HG03108 (cell line): ENCODE data around the gene OR10D3.
"Not testable (repeated sequence)": the region's sequence is repeated elsewhere in the genome, so short reads cannot be mapped to it uniquely, and the experiment has no call there.

Experiments used
- ATAC-seq: cut with Tn5 transposase; IDR thresholded peaks from one replicate; pipeline ENCODE4 v1.9.1; 2021; ENCODE audit warnings: moderate library complexity; ENCODE audit not compliant: unreplicated experiment

The OR10D3 gene

DNA sequence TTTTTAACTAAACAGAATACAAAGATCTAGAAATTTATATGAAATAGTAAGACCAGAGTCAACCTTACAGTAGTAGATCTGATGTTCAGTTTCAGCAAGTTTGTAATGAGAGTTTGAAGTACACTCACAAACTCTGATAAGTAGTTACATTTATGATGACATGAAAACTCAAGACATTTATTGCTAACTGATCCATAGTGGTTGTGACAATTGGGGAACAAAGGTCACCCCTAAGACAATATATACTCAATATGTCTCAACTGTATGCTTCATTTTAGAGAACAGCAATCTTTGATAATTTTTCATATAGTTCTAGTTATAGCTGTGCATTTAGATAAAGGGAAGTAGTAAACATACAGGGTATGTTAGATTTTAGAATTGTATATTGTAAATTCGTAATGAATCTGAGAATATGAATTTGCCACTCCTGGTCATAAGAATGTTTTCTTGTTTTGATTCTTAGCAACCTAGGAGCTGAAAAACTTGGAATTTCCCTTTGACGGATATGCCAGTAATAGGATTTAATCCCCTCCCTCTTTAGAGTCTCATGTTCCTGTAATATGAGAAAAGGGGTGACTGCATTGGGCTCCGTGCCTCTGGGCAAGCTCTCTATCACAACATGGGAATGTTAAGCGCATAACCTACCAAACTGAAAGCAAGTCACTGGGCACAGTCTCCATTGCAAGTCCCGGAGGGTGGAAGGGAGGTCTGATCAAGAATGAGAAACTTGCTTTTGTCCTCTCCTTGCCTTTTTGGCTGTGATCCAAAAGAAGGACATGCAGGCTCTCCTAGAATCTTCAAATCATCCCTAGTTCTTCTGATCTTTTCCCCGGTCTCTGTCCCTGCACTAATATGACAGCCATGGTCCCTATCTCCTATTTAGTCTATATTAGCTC is 11.4 kb downstream of the OR10D3 start:
- no peak for ATAC-seq

DNA sequence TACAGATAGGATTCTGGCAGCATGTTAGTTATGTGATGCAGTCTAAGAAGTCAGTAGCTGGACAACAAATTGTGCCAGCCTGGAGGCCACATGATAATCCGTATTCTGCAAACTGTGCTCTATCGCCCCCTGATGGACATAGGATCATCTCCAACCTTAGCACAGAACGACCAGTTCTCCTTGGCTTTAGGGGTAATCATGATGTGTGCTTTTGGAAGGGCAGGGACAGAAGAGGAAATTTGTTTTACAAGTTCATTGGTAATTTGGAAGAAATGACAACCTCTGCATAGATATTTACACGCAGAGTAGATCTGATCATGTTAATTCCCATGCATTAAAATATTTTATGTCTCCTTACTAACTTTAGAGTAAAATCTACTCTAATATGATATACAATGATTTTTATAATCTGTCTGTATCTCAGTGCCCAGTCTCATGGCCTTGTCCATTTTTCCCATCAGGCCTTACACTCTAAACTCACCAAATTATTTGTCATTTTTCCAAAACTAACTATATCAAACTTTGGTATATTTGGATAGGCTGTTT is 12.1 kb downstream of the OR10D3 start:
- peak; percentile 65 for ATAC-seq

DNA sequence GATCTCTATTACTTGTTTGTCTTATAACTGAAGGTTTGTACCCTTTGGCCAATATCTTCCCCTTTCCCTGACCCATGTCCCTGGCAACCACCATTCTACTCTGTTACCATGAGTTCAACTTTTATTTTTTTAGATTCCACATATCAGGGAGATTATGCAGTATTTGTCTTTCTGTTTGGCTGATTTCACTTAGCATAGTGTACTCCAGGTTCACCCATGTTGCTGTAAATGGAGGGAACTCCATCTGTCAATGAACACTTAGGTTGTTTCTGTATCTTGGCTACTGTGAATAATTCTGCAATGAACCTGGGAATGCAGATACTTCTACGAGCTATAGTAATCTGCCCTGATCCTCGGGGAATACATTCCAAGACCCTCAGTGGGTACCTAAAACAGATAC is 14.9 kb downstream of the OR10D3 start:
- no peak for ATAC-seq

DNA sequence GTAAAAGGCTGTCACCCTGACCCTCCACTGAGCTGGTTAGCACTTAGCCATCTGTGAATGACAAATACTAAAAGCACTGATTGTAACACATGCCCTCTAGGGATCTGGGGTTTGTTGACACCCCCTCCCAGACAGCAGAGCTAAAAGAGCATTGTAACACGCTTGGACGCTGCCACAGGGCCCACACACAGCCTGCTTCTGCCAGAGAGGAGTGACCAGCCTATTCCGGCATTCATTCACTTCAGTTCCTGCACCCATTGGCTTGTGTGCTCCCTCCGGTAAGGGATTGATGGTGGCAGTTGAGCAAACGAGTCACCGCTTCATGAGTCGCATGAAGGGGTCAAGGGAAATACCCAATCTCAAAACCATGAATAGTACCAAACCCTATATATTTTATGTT is 15.8 kb downstream of the OR10D3 start:
- no peak for ATAC-seq

DNA sequence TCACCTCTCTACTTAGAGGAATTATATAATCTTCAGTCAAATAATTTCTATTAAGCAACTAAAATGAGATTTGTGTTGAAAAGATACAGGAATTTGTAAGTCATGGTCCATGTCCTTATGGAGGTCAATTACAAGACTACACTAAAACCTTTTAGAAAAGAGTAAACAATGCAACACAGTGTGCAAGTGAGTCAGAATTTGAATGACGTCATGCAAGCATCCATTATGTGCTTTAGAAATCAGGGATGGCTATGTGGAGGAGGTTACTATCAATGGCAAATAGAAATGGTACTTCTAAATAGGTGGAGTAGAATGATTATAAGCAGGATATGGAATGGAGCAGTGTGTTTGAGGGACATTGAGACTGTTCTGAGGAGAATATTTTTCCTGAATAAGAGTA is 16.6 kb downstream of the OR10D3 start:
- ATAC-seq, result no peak

DNA sequence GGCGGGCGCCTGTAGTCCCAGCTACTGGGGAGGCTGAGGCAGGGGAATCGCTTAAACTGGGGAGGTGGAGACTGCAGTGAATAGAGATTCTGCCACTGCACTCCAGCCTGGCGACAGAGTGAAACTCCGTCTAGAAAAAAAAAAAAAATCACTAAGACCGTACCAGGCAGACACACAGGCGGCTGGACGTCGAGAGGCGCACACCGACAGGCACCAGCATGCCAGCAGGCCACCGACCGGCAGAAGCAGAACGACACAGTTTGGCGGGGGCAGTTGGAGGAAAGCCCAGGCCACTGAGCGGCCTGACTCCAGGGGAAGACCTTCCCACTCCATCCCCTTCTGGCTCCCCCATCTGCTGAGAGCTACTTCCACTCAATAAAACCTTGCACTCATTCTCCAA is 17.5 kb downstream of the OR10D3 start:
- ATAC-seq, result no peak

DNA sequence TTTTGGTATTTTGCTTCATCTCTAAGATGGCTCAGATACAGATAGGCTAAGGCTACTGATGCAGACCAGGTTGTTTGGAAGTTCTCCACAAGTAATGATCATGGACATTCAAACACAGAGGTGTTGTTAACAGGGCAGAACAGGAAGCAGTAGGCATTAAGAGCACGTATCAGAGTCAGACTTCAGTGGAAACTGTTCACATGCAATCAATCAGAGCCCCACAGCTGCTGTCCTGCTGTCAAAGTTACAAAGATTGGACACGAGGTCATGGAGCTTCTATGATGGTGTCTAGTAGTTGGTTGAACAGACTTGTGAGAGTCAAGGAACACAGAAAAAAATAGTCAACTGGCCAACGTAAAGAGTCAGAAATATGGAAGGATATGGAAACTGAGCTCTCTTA is 19.8 kb downstream of the OR10D3 start:
- ATAC-seq, result no peak

DNA sequence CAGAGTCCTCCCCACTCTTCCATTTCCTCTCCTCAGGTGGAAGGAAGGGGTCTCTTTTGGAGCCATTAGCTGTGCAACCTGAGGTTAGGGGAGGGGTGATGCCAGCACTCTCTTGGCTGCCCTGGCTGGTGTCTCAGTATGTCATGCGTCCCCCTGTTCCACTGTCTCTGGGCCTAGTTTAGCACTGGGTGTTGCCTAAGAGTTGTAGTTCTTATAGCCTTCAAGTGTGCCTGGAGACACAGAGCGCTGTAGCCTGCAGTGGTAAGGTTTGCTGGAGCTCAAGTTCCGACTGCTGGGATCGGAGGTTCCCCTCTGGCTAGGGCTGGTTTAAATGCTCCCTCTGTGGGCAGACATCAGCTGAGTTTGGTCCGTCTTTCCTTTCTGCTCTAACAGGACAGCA is 20.9 kb downstream of the OR10D3 start:
- no peak for ATAC-seq

DNA sequence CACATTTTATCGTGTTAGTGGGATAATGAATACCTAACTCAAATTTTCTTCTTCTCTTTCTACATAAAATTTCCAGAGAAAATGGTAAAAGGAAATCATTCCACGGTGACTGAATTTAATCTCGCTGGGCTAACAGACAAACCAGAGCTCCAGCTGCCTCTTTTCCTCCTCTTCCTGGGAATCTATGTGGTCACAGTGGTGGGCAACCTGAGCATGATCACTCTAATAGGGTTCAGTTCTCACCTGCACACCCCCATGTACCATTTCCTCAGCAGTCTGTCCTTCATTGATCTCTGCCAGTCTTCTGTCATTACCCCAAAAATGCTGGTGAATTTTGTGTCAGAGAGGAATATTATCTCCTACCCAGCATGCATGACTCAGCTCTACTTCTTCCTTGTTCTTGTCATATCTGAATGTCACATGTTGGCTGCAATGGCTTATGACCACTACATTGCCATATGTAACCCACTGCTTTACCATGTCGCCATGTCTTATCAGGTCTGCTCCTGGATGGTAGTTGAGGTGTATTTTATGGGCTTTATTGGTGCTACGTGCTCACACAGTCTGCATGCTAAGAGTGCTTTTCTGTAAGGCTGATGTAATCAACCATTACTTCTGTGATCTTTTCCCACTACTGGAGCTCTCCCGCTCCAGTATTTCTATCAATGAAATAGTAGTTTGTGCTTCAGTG is 24.1 kb downstream of the OR10D3 start:
- ATAC-seq, result no peak

DNA sequence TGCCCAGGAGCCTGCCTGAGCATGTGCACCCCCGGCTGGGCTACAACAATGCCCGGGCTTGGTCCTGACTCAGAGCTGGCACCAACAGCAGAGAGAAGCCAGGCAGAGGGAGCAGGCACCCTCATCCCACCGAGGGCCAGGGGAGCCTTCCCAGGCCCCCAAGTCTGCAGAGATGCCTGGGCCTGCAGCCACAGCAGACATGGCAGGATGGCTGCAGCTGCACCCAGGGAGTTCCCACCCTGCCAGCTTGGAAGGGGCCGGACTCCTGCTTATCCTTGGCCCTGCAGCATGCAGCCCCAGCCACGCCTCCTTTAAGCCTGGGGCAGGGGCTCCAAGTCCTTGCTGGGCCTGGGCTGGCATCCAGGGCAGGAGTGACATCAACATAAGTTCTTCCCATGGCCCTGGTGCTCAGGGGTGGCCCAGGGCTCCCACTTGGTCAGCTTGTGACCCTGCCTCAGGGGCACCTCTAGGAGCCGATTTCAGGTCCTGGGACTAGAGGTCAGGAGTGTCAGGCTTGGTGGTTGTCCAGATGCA is 26.7 kb downstream of the OR10D3 start:
- ATAC-seq, result no peak

DNA sequence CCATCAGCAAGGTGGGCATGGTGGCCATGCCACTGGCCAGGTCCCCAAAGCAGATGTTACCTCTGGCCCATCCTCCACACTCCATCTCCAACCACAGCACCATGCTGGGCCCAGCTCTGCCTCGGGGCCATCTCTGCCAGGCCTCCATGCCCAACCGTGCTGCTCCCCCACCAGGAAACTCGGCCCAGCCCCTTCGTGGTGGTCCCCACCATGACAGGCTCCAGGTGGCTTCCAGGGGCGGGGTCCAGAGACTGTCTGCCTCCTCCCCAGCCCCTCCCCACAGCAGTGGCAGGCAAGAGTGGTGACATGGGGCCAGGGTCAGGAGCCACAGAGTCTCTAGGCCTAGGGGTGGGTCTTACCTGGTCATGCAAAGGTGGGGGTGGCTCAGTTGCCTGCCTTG is 27.3 kb downstream of the OR10D3 start:
- ATAC-seq, result no peak

DNA sequence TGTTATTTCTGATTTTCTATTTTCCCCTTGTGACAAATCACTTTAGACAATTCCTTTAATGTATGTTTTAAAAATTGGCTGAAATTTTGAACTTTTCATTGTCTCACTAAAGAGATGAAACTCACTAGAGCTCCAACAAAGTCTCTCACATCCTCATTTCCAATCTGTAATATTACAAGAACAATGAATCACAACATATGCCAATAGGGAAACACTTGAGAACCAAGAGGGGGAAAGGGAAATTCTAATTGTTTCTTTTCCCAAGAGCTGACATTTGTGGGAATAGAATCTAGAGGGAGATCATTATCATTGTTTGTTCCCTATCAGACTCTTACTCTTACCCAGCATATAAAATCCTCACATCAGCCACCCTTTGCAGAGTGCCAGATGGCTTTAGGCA is 28.2 kb downstream of the OR10D3 start:
- no peak for ATAC-seq

DNA sequence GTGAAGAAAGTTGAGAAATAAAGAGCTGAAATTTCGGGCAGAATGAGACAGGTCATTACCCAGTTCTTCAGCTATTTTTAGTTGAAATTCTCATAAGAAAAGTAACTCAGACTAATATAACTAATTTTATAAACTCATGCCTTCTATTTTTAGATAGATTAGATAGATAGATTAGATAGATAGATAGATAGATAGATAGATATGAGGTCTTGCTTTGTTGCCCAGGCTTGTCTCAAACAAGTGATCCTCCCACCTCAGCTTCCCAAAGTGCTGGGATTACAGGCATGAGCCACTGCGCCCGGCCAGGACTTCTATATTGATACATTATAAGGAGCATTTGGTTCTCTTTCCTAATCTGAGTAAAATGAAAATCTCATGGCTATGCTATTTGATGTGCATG is 30.9 kb downstream of the OR10D3 start:
- ATAC-seq, result no peak

DNA sequence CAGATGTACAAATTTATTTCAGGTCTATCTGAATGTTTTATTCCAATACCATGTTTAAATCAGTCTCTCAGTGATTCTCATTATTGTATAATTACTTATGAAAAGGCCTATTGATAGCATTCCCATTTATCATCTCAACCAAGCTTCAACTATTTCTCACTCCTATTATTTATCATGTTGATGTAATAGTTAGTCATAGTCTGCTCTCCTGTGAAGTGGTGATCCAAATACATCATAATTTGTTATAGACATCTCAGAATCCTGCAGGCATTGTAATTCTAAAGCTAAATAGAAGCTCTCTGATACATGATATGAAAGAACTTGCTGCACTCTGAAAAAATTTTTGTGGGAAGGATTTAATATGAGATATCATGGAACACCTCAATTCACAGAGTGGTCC is 36.0 kb downstream of the OR10D3 start:
- no peak for ATAC-seq

DNA sequence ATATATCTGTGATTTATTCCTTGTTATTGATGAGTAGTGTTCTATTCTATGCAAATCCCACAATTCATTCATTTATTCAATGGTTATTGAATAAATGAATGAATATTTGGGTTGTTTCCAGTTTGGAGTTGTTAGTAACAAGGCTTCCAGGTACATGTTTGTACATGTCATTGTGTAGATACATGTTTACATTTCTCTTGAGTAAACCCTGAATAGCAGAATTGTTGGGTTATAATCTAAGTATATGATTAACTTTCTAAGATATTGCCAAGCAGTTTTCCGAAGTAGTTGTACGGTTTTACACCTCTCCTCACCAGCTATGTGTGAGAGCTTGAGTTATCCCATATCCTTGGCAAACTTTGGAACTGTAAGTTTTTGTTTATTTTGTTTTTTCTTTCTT is 39.3 kb downstream of the OR10D3 start:
- ATAC-seq, result no peak

DNA sequence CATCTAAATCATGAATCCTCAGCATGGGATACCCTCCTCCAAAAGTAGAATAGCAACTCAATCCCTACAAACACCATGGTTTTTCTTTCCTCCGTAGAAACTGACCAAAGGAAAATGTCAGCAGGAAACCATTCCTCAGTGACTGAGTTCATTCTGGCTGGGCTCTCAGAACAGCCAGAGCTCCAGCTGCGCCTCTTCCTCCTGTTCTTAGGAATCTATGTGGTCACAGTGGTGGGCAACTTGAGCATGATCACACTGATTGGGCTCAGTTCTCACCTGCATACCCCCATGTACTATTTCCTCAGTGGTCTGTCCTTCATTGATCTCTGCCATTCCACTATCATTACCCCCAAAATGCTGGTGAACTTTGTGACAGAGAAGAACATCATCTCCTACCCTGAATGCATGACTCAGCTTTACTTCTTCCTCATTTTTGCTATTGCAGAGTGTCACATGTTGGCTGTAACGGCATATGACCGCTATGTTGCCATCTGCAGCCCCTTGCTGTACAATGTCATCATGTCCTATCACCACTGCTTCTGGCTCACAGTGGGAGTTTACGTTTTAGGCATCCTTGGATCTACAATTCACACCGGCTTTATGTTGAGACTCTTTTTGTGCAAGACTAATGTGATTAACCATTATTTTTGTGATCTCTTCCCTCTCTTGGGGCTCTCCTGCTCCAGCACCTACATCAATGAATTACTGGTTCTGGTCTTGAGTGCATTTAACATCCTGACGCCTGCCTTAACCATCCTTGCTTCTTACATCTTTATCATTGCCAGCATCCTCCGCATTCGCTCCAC is 41.7 kb downstream of the OR10D3 start:
- ATAC-seq, result not testable (repeated sequence)

DNA sequence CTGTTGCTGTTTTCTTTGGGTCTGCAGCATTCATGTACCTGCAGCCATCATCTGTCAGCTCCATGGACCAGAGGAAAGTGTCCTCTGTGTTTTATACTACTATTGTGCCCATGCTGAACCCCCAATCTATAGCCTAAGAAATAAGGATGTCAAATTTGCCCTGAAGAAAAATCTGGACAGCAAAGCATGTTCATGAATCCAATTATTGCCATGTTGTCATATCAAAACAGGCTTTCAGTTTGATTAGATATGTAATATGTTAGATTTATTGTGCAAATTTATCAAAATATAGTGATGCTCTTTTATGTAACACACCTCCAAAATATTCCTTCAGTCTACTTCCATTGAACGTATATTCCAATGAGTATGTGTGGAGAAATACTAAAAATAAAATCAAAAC is 42.3 kb downstream of the OR10D3 start:
- no peak for ATAC-seq

DNA sequence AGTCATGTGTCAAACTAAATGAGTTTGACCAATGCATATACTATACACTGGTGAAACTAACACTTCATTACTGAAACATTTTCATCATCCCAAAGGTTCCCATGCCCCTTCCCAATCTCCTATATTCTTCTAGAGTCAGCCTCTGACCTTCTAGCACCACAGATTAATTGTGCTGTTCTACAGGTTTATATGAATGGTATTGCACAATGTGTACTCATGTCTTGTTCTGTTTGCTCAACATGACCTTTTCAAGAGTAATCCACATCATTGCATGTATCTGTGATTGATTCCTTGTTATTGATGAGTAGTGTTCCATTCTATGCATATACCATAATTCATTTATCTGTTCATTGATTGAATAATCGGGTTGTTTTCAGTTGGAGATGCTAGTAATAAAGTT is 50.2 kb downstream of the OR10D3 start:
- no peak for ATAC-seq
